Measurements from ENCODE around the gene PSME4.
"Not testable (repeated sequence)": the region's sequence is repeated elsewhere in the genome, so short reads cannot be mapped to it uniquely, and the experiment has no call there.

PSME4 gene

GRCh38 chr2:53854678-53855077 is 116.1 kb downstream of the PSME4 start:
- H3K36me3 ChIP-seq (ENCODE audit: control insufficient read depth, insufficient read depth, low read length) = peaks cover 20% of the 10 kb centered on the region
- no peak overlapping the region for H3K4me3 ChIP-seq (ENCODE audit: low read depth, low read length)
- no peak overlapping the region for H3K9ac ChIP-seq (ENCODE audit: low read depth, low read length)
- no peaks in the 10 kb centered on the region for H3K27me3 ChIP-seq (ENCODE audit: control insufficient read depth, insufficient read depth, low read length)
- no peaks in the 10 kb centered on the region for H3K4me1 ChIP-seq (ENCODE audit: control insufficient read depth, insufficient read depth, low read length)
- no peaks in the 10 kb centered on the region for H3K9me3 ChIP-seq (ENCODE audit: control insufficient read depth, insufficient read depth, low read length)
- H3K27ac ChIP-seq (ENCODE audit: low read depth, low read length) = no peak overlapping the region

- H3K27ac ChIP-seq (ENCODE audit: low read depth, low read length) = no peak overlapping the region
- H3K9me3 ChIP-seq (ENCODE audit: control insufficient read depth, insufficient read depth, low read length) = no peaks in the 10 kb centered on the region
- peaks cover 20% of the 10 kb centered on the region for H3K36me3 ChIP-seq (ENCODE audit: control insufficient read depth, insufficient read depth, low read length)
- no peak overlapping the region for H3K9ac ChIP-seq (ENCODE audit: low read depth, low read length)
- H3K4me1 ChIP-seq (ENCODE audit: control insufficient read depth, insufficient read depth, low read length) = no peaks in the 10 kb centered on the region
- H3K4me3 ChIP-seq (ENCODE audit: low read depth, low read length) = no peak overlapping the region
- H3K27me3 ChIP-seq (ENCODE audit: control insufficient read depth, insufficient read depth, low read length) = no peaks in the 10 kb centered on the region
Measured at GRCh38 chr2:53852532-53852931, 118.3 kb downstream of the PSME4 start.

GRCh38 chr2:53851052-53851757 is 119.6 kb downstream of the PSME4 start:
- H3K9ac ChIP-seq (ENCODE audit: low read depth, low read length); H3K9me3 ChIP-seq (ENCODE audit: control insufficient read depth, insufficient read depth, low read length); H3K27ac ChIP-seq (ENCODE audit: low read depth, low read length); H3K27me3 ChIP-seq (ENCODE audit: control insufficient read depth, insufficient read depth, low read length); H3K4me3 ChIP-seq (ENCODE audit: low read depth, low read length); H3K4me1 ChIP-seq (ENCODE audit: control insufficient read depth, insufficient read depth, low read length): not testable (repeated sequence)
- peaks cover 20% of the 10 kb centered on the region for H3K36me3 ChIP-seq (ENCODE audit: control insufficient read depth, insufficient read depth, low read length)

GRCh38 chr2:53848062-53848461 is 122.7 kb downstream of the PSME4 start:
- no peaks in the 10 kb centered on the region for H3K9me3 ChIP-seq (ENCODE audit: control insufficient read depth, insufficient read depth, low read length)
- H3K27ac ChIP-seq (ENCODE audit: low read depth, low read length) = no peak overlapping the region
- H3K4me1 ChIP-seq (ENCODE audit: control insufficient read depth, insufficient read depth, low read length) = no peaks in the 10 kb centered on the region
- H3K27me3 ChIP-seq (ENCODE audit: control insufficient read depth, insufficient read depth, low read length) = no peaks in the 10 kb centered on the region
- peaks cover 2% of the 10 kb centered on the region for H3K36me3 ChIP-seq (ENCODE audit: control insufficient read depth, insufficient read depth, low read length)
- H3K9ac ChIP-seq (ENCODE audit: low read depth, low read length) = no peak overlapping the region
- no peak overlapping the region for H3K4me3 ChIP-seq (ENCODE audit: low read depth, low read length)

- Histone ChIP-seq H3K27ac (ENCODE audit: low read depth, low read length) (no peak overlapping the region), H3K9me3 (ENCODE audit: control insufficient read depth, insufficient read depth, low read length) (no peaks in the 10 kb centered on the region), H3K9ac (ENCODE audit: low read depth, low read length) (no peak overlapping the region), H3K4me3 (ENCODE audit: low read depth, low read length) (no peak overlapping the region), H3K27me3 (ENCODE audit: control insufficient read depth, insufficient read depth, low read length) (no peaks in the 10 kb centered on the region), H3K36me3 (ENCODE audit: control insufficient read depth, insufficient read depth, low read length) (no peaks in the 10 kb centered on the region), H3K4me1 (ENCODE audit: control insufficient read depth, insufficient read depth, low read length) (no peaks in the 10 kb centered on the region)
Measured at GRCh38 chr2:53843595-53843994, 127.2 kb downstream of the PSME4 start.

- Histone ChIP-seq H3K4me1 (ENCODE audit: control insufficient read depth, insufficient read depth, low read length) (no peaks in the 10 kb centered on the region), H3K4me3 (ENCODE audit: low read depth, low read length) (no peak overlapping the region), H3K36me3 (ENCODE audit: control insufficient read depth, insufficient read depth, low read length) (no peaks in the 10 kb centered on the region), H3K27me3 (ENCODE audit: control insufficient read depth, insufficient read depth, low read length) (no peaks in the 10 kb centered on the region), H3K9ac (ENCODE audit: low read depth, low read length) (no peak overlapping the region), H3K27ac (ENCODE audit: low read depth, low read length) (no peak overlapping the region), H3K9me3 (ENCODE audit: control insufficient read depth, insufficient read depth, low read length) (no peaks in the 10 kb centered on the region)
Measured at GRCh38 chr2:53842891-53843290, 127.9 kb downstream of the PSME4 start.

GRCh38 chr2:53841651-53842050 is 129.1 kb downstream of the PSME4 start:
- H3K27me3 ChIP-seq (ENCODE audit: control insufficient read depth, insufficient read depth, low read length); H3K36me3 ChIP-seq (ENCODE audit: control insufficient read depth, insufficient read depth, low read length): not testable (repeated sequence)

GRCh38 chr2:53840580-53840979 is 130.2 kb downstream of the PSME4 start:
- no peak overlapping the region for H3K9ac ChIP-seq (ENCODE audit: low read depth, low read length)
- H3K4me1 ChIP-seq (ENCODE audit: control insufficient read depth, insufficient read depth, low read length) = no peaks in the 10 kb centered on the region
- no peaks in the 10 kb centered on the region for H3K27me3 ChIP-seq (ENCODE audit: control insufficient read depth, insufficient read depth, low read length)
- H3K27ac ChIP-seq (ENCODE audit: low read depth, low read length) = no peak overlapping the region
- H3K36me3 ChIP-seq (ENCODE audit: control insufficient read depth, insufficient read depth, low read length) = no peaks in the 10 kb centered on the region
- no peaks in the 10 kb centered on the region for H3K9me3 ChIP-seq (ENCODE audit: control insufficient read depth, insufficient read depth, low read length)
- no peak overlapping the region for H3K4me3 ChIP-seq (ENCODE audit: low read depth, low read length)

More at GRCh38 chr2:53841651-53842050, 129.1 kb downstream of the PSME4 start:
- H3K9ac ChIP-seq (ENCODE audit: low read depth, low read length); H3K4me3 ChIP-seq (ENCODE audit: low read depth, low read length); H3K4me1 ChIP-seq (ENCODE audit: control insufficient read depth, insufficient read depth, low read length); H3K27ac ChIP-seq (ENCODE audit: low read depth, low read length); H3K9me3 ChIP-seq (ENCODE audit: control insufficient read depth, insufficient read depth, low read length): not testable (repeated sequence)

GRCh38 chr2:53829980-53830290 is 140.9 kb downstream of the PSME4 start:
- H3K4me3 ChIP-seq (ENCODE audit: low read depth, low read length); H3K27me3 ChIP-seq (ENCODE audit: control insufficient read depth, insufficient read depth, low read length); H3K27ac ChIP-seq (ENCODE audit: low read depth, low read length); H3K9me3 ChIP-seq (ENCODE audit: control insufficient read depth, insufficient read depth, low read length); H3K36me3 ChIP-seq (ENCODE audit: control insufficient read depth, insufficient read depth, low read length); H3K9ac ChIP-seq (ENCODE audit: low read depth, low read length): not testable (repeated sequence)
- peaks cover 26% of the 10 kb centered on the region for H3K4me1 ChIP-seq (ENCODE audit: control insufficient read depth, insufficient read depth, low read length)

GRCh38 chr2:53829273-53829979 is 141.4 kb downstream of the PSME4 start:
- no peak overlapping the region for H3K4me3 ChIP-seq (ENCODE audit: low read depth, low read length)
- no peak overlapping the region for H3K27ac ChIP-seq (ENCODE audit: low read depth, low read length)
- H3K36me3 ChIP-seq (ENCODE audit: control insufficient read depth, insufficient read depth, low read length) = no peaks in the 10 kb centered on the region
- H3K4me1 ChIP-seq (ENCODE audit: control insufficient read depth, insufficient read depth, low read length) = peaks cover 26% of the 10 kb centered on the region
- H3K9me3 ChIP-seq (ENCODE audit: control insufficient read depth, insufficient read depth, low read length) = no peaks in the 10 kb centered on the region
- H3K27me3 ChIP-seq (ENCODE audit: control insufficient read depth, insufficient read depth, low read length) = no peaks in the 10 kb centered on the region
- H3K9ac ChIP-seq (ENCODE audit: low read depth, low read length) = no peak overlapping the region

GRCh38 chr2:53828331-53828730 is 142.5 kb downstream of the PSME4 start:
- Histone ChIP-seq H3K4me3 (ENCODE audit: low read depth, low read length) (no peak overlapping the region), H3K9ac (ENCODE audit: low read depth, low read length) (no peak overlapping the region), H3K4me1 (ENCODE audit: control insufficient read depth, insufficient read depth, low read length) (peaks cover 26% of the 10 kb centered on the region), H3K27ac (ENCODE audit: low read depth, low read length) (no peak overlapping the region), H3K27me3 (ENCODE audit: control insufficient read depth, insufficient read depth, low read length) (no peaks in the 10 kb centered on the region), H3K9me3 (ENCODE audit: control insufficient read depth, insufficient read depth, low read length) (no peaks in the 10 kb centered on the region), H3K36me3 (ENCODE audit: control insufficient read depth, insufficient read depth, low read length) (no peaks in the 10 kb centered on the region)

Data from HUES48 (cell line).